GM18861 (cell line): ENCODE results near the gene PADI1.

Experiments used
- ATAC-seq: cut with Tn5 transposase; IDR thresholded peaks from one replicate; pipeline ENCODE4 v1.9.1; 2021; ENCODE audit not compliant: unreplicated experiment

Gene PADI1

GRCh38 chr1:17196496-17197185 lies 8.3 kb upstream of the PADI1 start:
- ATAC-seq = no peak

DNA sequence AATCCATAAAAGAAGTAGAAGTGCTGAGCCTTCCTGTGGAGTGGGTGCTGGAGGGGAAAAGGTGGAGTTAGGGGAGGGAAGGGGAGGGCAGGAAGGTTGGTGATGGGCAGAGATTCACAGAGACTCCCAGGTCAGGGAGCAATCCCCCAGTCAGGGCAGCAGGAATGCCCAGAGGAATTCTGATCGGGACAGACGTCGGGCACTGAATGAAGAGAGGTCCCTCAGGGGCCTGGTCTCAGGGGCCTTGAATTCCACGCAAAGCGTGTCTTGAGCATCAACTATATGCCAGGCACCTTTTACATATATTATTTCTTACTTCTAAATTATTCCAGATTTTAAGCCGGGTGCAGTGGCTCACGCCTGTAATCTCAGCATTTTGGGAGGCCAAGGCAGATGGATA lies 7.2 kb upstream of the PADI1 start:
- ATAC-seq = no peak

DNA sequence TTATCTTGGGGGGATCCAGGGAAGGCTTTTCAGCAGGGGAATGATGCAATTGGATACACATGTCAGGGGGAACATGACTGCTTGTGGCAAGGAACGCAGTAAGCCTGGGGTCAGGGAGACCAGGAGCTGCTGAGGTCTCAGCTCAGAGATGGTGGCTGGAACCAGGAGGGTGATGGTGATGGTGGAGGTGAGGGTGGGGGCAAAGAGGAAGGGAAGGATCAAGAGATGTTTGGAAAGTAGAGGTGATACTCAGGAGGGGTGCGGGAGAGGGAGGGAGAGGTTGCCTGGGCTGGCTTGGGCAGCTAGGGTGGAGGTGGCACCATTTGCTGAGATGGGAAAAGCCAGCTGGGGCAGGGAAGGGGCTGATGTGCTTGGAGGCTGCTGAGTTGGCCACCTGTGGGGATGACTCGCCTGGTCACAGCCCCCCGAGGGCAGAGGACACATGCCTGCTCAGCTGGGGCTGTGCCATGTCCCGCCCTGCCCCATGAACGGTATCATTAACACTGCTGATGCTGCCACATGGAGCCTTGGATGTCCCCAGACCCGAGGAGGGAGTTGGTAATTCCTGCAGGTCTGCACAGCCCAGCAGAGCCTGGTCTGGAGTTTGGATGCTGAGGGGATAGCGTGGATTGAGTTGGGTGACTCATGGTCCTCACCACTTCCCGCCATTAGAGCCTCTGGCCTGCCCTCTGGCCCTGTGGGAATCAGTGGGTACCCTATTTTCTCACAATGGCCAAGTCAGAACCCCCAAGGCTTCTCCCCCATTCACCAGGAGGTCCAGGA lies 6.3 kb upstream of the PADI1 start:
- ATAC-seq = no peak

- no peak for ATAC-seq
These were observed 5.5 kb upstream of the PADI1 start for GRCh38 chr1:17199267-17200044.

- no peak for ATAC-seq
These were observed 4.7 kb upstream of the PADI1 start for GRCh38 chr1:17200246-17200645.

- ATAC-seq = no peak
These were observed 4.2 kb upstream of the PADI1 start for GRCh38 chr1:17200756-17201155.

DNA sequence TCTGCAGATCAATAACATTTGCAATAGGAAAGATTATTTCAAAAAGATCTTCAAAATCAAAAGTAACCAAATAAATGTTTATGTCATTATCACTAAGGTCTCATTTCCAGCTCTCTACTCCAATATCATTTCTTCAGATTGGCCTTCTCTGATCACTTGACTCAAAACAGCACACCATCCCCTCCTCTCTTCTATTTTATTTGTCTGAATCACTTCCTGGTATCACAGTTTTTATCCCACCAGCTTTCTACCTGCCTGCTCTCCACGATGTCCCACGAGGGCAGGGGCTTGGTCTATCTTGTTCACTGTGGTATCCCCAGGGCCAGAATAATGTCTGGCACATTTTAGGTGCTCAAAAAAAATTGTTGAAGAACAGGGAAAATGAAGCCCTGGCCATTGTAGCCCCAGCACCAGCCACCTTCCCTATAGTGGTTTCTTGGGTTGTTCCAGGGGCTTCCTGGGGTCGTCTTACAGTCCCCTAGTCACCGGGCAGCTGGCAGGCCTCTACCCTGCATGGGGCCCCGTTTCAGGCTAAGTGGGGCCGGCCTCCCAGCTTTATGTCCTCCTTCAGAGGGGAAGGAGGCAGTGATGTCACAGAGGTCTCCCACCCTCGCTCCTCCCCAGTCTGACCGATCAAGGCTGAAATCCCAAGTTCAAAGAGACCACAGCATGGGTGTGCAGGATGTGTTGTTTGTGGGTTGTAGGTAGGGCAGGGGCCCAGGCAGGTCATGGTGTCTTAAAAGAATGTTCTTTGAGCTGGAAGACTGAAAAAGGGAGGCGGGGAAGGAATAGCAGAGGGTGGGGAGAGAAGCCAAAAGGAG lies 3.5 kb upstream of the PADI1 start:
- no peak for ATAC-seq

DNA sequence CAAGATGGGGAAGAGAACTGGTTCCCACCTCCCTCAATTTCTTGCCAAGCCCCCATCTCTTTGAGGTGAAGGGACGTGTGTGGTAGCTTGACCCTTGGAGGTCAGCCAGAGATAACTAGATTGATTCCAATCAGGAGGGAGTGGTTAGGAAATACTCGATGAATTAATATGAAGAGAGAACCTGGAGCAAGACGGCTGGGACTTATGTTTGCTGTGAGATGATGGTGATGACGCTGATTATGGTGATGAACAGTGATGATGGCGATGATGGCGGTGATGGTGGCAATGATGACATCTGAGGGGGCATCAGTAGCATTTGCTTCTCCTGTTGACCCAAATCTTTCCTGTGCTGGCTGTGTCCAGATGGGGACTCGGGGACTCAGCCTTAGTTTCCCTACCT lies 724 bp downstream of the PADI1 start:
- ATAC-seq = no peak

DNA sequence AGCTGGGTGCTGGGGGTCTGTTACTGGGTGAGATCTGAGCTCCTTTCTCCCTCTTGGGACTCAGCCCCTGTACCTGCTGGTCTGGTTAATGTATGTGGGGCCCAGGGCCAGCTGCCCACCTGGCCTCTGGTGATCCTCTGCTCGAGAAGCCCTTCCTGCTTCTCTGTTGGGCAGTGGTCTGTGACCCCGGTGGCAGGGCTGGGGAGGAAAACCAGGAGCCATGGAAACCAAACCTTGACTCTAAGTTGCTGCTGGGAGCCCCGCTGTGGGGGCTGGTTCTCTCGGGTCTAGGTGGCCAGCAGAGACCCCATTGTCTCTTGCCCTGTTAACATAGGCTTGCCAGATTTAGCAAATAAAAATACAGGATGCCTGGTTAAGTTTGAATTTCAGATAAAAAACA lies 1.3 kb downstream of the PADI1 start:
- no peak for ATAC-seq

- ATAC-seq = no peak
These were observed 2.1 kb downstream of the PADI1 start for GRCh38 chr1:17207046-17207445.

DNA sequence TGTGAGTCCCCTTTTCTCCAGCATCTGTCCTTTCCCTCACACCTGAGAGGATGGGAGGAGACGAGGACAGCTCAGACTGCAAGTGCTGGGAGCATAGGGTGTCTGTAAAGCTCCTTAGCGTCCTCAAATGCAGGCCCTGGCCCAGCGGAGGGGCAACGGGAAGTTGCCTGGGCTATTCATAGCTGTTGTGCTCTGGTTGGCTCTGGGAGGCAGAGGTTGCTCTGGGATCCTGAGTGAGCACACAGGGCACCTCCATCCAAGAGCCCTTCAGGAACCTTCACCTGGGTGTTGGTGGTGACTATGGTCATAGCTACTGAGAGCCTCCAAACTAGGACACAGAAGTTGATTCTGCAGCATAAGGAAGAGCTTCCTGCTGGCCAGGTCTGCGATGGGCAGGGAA lies 2.6 kb downstream of the PADI1 start:
- ATAC-seq = no peak

DNA sequence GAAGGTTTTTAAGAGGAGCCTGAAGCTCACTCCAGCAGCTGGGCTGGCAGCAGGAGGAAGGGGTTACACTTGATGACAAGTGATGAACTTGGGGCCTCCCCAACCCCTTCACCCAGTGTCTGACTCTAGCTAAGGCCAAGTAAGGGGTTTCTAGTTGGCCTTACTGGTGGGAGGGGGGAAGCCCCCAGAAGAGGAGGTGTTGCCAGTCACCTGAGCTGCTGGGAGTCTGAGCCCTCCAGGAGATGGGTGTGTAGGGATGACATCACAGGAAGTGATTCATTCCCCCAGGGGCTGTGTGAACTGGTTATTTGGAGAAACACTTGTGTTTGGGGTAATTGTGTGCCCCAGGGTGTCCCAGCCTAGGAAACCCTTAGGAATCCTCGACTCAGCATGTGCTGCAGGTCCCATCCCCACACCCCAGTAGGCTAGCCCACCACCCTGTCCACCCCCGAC lies 3.1 kb downstream of the PADI1 start:
- ATAC-seq = peak; percentile 55

DNA sequence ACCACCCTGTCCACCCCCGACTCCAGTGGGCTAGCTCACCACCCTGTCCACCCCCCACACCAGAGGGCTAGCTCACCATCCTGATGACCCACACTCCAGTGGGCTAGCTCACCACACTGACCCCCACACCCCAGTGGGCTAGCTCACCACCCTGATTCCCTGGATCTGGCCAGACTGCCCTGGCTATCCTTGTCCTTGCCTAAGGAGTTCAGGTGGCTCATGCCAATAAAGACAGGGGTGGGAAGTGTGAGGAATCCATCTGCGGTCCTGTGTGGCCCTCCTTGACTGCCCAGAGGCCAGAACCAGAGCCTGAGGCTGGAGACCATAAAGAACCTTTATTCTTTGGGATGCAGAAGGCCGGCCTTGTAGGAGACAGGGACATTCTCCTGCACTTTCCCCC lies 3.6 kb downstream of the PADI1 start:
- ATAC-seq = no peak

GRCh38 chr1:17209430-17209829 lies 4.5 kb downstream of the PADI1 start:
- ATAC-seq = no peak

- no peak for ATAC-seq
These were observed 5.2 kb downstream of the PADI1 start for GRCh38 chr1:17210176-17210575.

- no peak for ATAC-seq
These were observed 6.4 kb downstream of the PADI1 start for GRCh38 chr1:17211377-17211776.

GRCh38 chr1:17212009-17212408 lies 7.1 kb downstream of the PADI1 start:
- no peak for ATAC-seq

- ATAC-seq = no peak
These were observed 7.7 kb downstream of the PADI1 start for GRCh38 chr1:17212487-17213121.

DNA sequence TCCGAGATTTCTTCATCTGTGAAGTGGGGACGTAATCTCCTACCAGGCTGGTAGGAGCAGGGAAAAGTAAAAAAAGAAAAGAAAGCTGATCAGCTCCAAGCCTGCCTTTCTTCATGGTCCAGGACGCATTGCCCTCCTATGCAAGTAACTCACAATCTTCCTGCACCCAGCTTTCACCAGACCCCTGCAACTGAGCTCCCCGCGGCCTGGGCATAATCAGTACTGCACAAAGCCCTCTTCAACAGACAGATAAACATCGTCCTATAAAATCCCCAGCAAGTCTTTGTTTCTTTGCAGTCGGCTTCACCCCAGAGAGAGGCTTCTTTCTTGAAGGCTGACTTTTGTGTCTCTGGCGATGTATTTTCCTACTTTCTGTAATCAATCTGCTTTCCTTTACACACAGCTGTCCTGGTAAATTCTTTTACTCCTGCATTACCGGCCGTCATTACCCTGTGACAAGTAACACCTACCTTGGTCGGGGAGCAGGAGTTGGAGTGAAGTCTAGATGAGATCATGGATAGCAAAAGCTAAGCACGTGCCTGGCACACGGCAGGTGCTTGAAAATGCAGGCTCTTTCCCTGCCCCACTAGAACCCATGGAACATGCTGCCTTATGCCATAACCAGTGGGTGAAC lies 8.3 kb downstream of the PADI1 start:
- no peak for ATAC-seq

DNA sequence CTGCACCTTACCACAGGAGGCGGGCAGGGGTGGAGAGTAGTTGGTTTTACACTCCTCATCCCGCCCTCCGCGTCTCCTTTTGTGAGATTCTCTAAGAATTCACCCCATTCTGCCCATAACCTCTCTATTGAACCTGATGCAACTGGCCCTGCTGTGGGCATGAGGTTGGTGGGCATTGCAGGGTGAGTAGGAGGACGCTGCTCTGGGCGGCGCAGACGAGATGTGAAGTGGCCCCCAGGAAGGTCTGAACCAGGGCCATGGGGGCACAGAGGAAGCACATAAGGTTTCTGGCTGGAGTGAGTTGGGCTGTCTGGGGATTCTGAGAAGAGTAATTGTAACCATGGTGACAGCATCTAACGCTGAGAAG lies 8.8 kb downstream of the PADI1 start:
- no peak for ATAC-seq
